GM12891 (cell line): ENCODE data around the gene EYS.

ENCODE experiments used
- POLR2A ChIP-seq: IDR thresholded peaks from 2 replicates; pipeline ENCODE4 v1.6.1; 2011; ENCODE audit warnings: low read depth, low read length, control low read depth
- POLR2AphosphoS5 ChIP-seq: IDR thresholded peaks from 2 replicates; pipeline ENCODE4 v1.6.1; 2011; ENCODE audit warnings: low read depth, low read length, control low read depth
- POU2F2 ChIP-seq: IDR thresholded peaks from 2 replicates; pipeline ENCODE4 v1.6.1; 2011; ENCODE audit warnings: low read depth, mild to moderate bottlenecking, control low read depth, low read length, moderate library complexity
- TAF1 ChIP-seq: IDR thresholded peaks from 2 replicates; pipeline ENCODE4 v1.6.1; 2011; ENCODE audit warnings: low read depth, low read length, control low read depth

GRCh38 chr6:65524232-65524631 is 182.8 kb downstream of the EYS start:
- TF ChIP-seq POLR2A, result no peak
- TF ChIP-seq POLR2AphosphoS5, result no peak
- TF ChIP-seq TAF1, result no peak
- no peak for TF ChIP-seq POU2F2
